ENCODE measurements around the gene APOL1.

DNA sequence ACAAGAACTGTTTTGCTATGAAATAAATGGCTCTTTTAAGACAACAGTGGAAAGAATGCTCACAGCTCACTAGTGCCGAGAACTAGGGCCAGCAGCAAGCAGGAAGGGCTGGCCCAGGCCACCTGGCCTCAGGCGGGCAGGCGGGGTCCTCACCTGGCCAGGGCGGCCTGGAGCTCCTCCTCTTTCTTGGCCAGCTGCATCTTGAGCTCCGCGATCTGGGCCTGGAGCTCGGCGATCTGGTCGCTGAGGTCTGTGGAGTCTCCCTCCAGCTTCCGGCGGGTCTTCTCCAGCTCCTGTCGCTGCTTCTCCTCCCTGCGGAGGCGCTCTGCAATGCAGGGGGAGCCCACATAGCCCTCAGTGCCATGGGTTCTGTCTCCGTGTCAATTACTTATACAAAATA is 43.8 kb downstream of the APOL1 start:
- TF ChIP-seq, protein P1, sequence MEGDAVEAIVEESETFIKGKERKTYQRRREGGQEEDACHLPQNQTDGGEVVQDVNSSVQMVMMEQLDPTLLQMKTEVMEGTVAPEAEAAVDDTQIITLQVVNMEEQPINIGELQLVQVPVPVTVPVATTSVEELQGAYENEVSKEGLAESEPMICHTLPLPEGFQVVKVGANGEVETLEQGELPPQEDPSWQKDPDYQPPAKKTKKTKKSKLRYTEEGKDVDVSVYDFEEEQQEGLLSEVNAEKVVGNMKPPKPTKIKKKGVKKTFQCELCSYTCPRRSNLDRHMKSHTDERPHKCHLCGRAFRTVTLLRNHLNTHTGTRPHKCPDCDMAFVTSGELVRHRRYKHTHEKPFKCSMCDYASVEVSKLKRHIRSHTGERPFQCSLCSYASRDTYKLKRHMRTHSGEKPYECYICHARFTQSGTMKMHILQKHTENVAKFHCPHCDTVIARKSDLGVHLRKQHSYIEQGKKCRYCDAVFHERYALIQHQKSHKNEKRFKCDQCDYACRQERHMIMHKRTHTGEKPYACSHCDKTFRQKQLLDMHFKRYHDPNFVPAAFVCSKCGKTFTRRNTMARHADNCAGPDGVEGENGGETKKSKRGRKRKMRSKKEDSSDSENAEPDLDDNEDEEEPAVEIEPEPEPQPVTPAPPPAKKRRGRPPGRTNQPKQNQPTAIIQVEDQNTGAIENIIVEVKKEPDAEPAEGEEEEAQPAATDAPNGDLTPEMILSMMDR (IDR thresholded peaks at IDR 0.05; ENCODE audit: poor library complexity, severe bottlenecking) = no peak
- TF ChIP-seq MXI1 (conservative IDR thresholded peaks at IDR 0.05; ENCODE audit: poor library complexity, severe bottlenecking) = no peak
